Activated CD4-positive, CD25-positive, alpha-beta regulatory T cell (primary cell): ENCODE data around the gene CXCL3.

ENCODE experiments used
- DNase-seq, 4 experiments: peaks; one replicate each; lab custom pipeline; 2025; lab: John Stamatoyannopoulos, UW

The CXCL3 gene

GRCh38 chr4:74014332-74014731, 24.2 kb downstream of the CXCL3 start:
- no peak for DNase-seq

GRCh38 chr4:74013264-74013663, 25.2 kb downstream of the CXCL3 start:
- DNase-seq: no peak

- DNase-seq: no peak
Measured at GRCh38 chr4:74012130-74012529, 26.4 kb downstream of the CXCL3 start.

GRCh38 chr4:74009307-74009706, 29.2 kb downstream of the CXCL3 start:
- DNase-seq: no peak

- DNase-seq: no peak
Measured at GRCh38 chr4:74006009-74006476, 32.4 kb downstream of the CXCL3 start.

- DNase-seq: no peak
Measured at GRCh38 chr4:74005528-74005927, 33.0 kb downstream of the CXCL3 start.

- no peak for DNase-seq
Measured at GRCh38 chr4:74004668-74005067, 33.8 kb downstream of the CXCL3 start.

GRCh38 chr4:74000301-74000700, 38.2 kb downstream of the CXCL3 start:
- no peak for DNase-seq

- DNase-seq: no peak
Measured at GRCh38 chr4:73998040-73999011, 40.2 kb downstream of the CXCL3 start, which contains the start of gene CXCL5. CXCL5 (minus strand) TSS chr4:73998677; CDS start chr4:73998581, 96 bp downstream.

- no peak for DNase-seq
Measured at GRCh38 chr4:73992050-73992449, 46.4 kb downstream of the CXCL3 start.

- no peak for DNase-seq
Measured at GRCh38 chr4:73991742-73992000, 46.8 kb downstream of the CXCL3 start.

GRCh38 chr4:73990988-73991741, 47.3 kb downstream of the CXCL3 start:
- no peak for DNase-seq

GRCh38 chr4:73989928-73990327, 48.6 kb downstream of the CXCL3 start:
- DNase-seq: no peak

- DNase-seq: no peak
Measured at GRCh38 chr4:73989031-73989430, 49.5 kb downstream of the CXCL3 start.

- DNase-seq: no peak
Measured at GRCh38 chr4:73988061-73988460, 50.4 kb downstream of the CXCL3 start, which contains the start of gene PPBP. PPBP (minus strand) TSS chr4:73988190; CDS start chr4:73988103, 87 bp downstream.
